HepG2 (cell line): ENCODE measurements around the gene COL4A3. TPM values are rescaled to one million over a fixed set of nuclear protein-coding genes. Genes with fewer than 3 reads are reported as not detected.
A peak's percentile ranks its signal among the peaks of the same experiment; 100 is the strongest.

ENCODE experiments used
- ATAC-seq: fragments of 200-7000 bp; cut with Tn5 transposase; 3 replicates; pipeline ENCODE4 v1.9.1; 2020; ENCODE audit warnings: mild to moderate bottlenecking, moderate library complexity
- BruUV-seq: library from RNA; stranded (reverse); fragments of 400-500 nt; replicated peaks from 2 replicates; lab custom pipeline; 2021; lab: Mats Ljungman, UMichigan
- CTCF ChIA-PET: fragments of 300-600 bp; formaldehyde crosslinking; extraction: SDS; loops from one replicate; lab custom pipeline; 2021; ENCODE audit warnings: low total read pairs, inconsistent platforms, low intra/inter-chr PET ratio; lab: Yijun Ruan, JAX
- POLR2A ChIA-PET: fragments of 350-600 bp; sonication (Branson Sonifier 250); formaldehyde crosslinking; loops from one replicate; lab custom pipeline; 2020; ENCODE audit warnings: antibody characterized with exemption, inconsistent platforms; lab: Yijun Ruan, JAX
- DNase-seq: peaks from one replicate; pipeline ENCODE4 v3.0.0-alpha.2; 2015; ENCODE audit warnings: low spot score
- FAIRE-seq: peaks from 3 replicates; lab custom pipeline; 2011; peaks lifted over from hg19 to GRCh38; lab: Jason Lieb, UNC
- H2AFZ ChIP-seq: one replicate; pipeline ENCODE4 v1.6.1; 2011; ENCODE audit warnings: low read length, inconsistent platforms
- H3K27ac ChIP-seq: fragments of 300-600 bp; 3 replicates; pipeline ENCODE4 v1.8.0; 2011; ENCODE audit warnings: mixed run types, mild to moderate bottlenecking, mixed read lengths, low read length, inconsistent platforms; ENCODE audit not compliant: insufficient read depth; ENCODE audit errors: extremely low read length
- H3K27me3 ChIP-seq, 2 experiments: fragments of 200-600 bp in 1 of 2; 2 replicates in 1 of 2; 3 replicates in 1 of 2; pipeline versions ENCODE4 v1.6.0 to v1.8.0; 2011; ENCODE audit warnings: low read length in 2 of 2, mild to moderate bottlenecking in 2 of 2, moderate library complexity in 2 of 2, inconsistent platforms in 1 of 2; ENCODE audit not compliant: insufficient read depth in 2 of 2, control insufficient read depth in 1 of 2
- H3K36me3 ChIP-seq, 2 experiments: fragments of 200-600 bp in 1 of 2; replicated peaks in 1 of 2; 2 replicates in 1 of 2; 3 replicates in 1 of 2; pipeline versions ENCODE4 v1.5.1 to v1.8.0; 2011; ENCODE audit warnings: low read length in 2 of 2, inconsistent platforms in 1 of 2; ENCODE audit not compliant: insufficient read depth in 2 of 2, control insufficient read depth in 1 of 2
- H3K4me1 ChIP-seq: 2 replicates; pipeline ENCODE4 v1.5.1; 2012; ENCODE audit warnings: low read length, inconsistent platforms; ENCODE audit not compliant: insufficient read depth
- H3K4me2 ChIP-seq: 2 replicates; pipeline ENCODE4 v1.6.0; 2011; ENCODE audit warnings: low read depth, low read length, inconsistent platforms
- H3K4me3 ChIP-seq, 3 experiments: fragments of 200-600 bp in 1 of 3; sonication (generic), shearing (Covaris generic) in 1 of 3; replicated peaks in 1 of 3; 2 replicates each; pipeline ENCODE4 v1.5.1; 2011 to 2016; ENCODE audit warnings: low read length in 3 of 3, inconsistent platforms in 2 of 3, low read depth in 2 of 3, mild to moderate bottlenecking in 2 of 3, control low read depth in 1 of 3, mixed read lengths in 1 of 3; ENCODE audit not compliant: insufficient read depth in 1 of 3
- H3K79me2 ChIP-seq: one replicate; pipeline ENCODE4 v1.6.1; 2011; ENCODE audit warnings: low read length, inconsistent platforms; ENCODE audit not compliant: insufficient read depth
- H3K9ac ChIP-seq: 2 replicates; pipeline ENCODE4 v1.6.0; 2011; ENCODE audit warnings: mild to moderate bottlenecking, low read depth, low read length, inconsistent platforms; ENCODE audit not compliant: insufficient read depth
- H3K9me3 ChIP-seq: 2 replicates; pipeline ENCODE4 v1.5.1; 2012; ENCODE audit warnings: mild to moderate bottlenecking, low read length
- H4K20me1 ChIP-seq: 2 replicates; pipeline ENCODE4 v1.6.0; 2011; ENCODE audit warnings: inconsistent platforms, mild to moderate bottlenecking, low read length, moderate library complexity; ENCODE audit not compliant: insufficient read depth
- GLMP ChIP-seq: sonication (generic); formaldehyde crosslinking; IDR thresholded peaks from 2 replicates; pipeline ENCODE4 v1.9.0; 2021; ENCODE audit warnings: missing genetic modification reagents, mild to moderate bottlenecking, borderline replicate concordance
- KLF6 ChIP-seq: IDR thresholded peaks from 2 replicates; pipeline ENCODE4 v1.8.0; 2016; ENCODE audit warnings: missing biosample characterization, missing genetic modification reagents
- LCORL ChIP-seq, 2 experiments: fragments of 450-650 bp in 1 of 2; sonication (generic) in 1 of 2; formaldehyde crosslinking in 1 of 2; IDR thresholded peaks; 2 replicates each; pipeline versions ENCODE4 v1.5.0 to v1.6.1; 2017 to 2020; ENCODE audit warnings: antibody characterized with exemption in 1 of 2, missing genetic modification reagents in 1 of 2
- NFRKB ChIP-seq: fragments of 450-650 bp; IDR thresholded peaks from 2 replicates; pipeline ENCODE4 v1.6.1; 2017
- PAF1 ChIP-seq: IDR thresholded peaks from 2 replicates; pipeline ENCODE4 v1.6.1; 2016; ENCODE audit warnings: missing genetic modification reagents, missing compliant biosample characterization
- PAWR ChIP-seq: sonication (generic); formaldehyde crosslinking; IDR thresholded peaks from 2 replicates; pipeline ENCODE4 v1.4.0; 2020; ENCODE audit warnings: missing genetic modification reagents, mild to moderate bottlenecking, borderline replicate concordance
- PPARG ChIP-seq: conservative IDR thresholded peaks from 2 replicates; pipeline ENCODE4 v1.6.1; 2016; ENCODE audit warnings: missing biosample characterization, missing genetic modification reagents
- PRMT3 ChIP-seq: sonication (generic); formaldehyde crosslinking; IDR thresholded peaks from 2 replicates; pipeline ENCODE4 v1.8.1; 2022; ENCODE audit warnings: low read depth, mild to moderate bottlenecking, moderate library complexity, missing genetic modification reagents, borderline replicate concordance
- RAD51 ChIP-seq: fragments of 450-650 bp; IDR thresholded peaks from 2 replicates; pipeline ENCODE4 v1.6.1; 2016; ENCODE audit warnings: borderline replicate concordance
- SKIL ChIP-seq: sonication (generic); formaldehyde crosslinking; IDR thresholded peaks from 2 replicates; pipeline ENCODE4 v1.8.0; 2022; ENCODE audit warnings: missing genetic modification reagents, mild to moderate bottlenecking, moderate library complexity, borderline replicate concordance
- USF2 ChIP-seq, 2 experiments: sonication (generic) in 1 of 2; formaldehyde crosslinking in 1 of 2; IDR thresholded peaks; 2 replicates each; pipeline versions ENCODE4 v1.5.1 to v1.6.1; 2011 to 2020; ENCODE audit warnings: borderline replicate concordance in 1 of 2, low read depth in 1 of 2, low read length in 1 of 2, mild to moderate bottlenecking in 1 of 2, missing genetic modification reagents in 1 of 2, moderate library complexity in 1 of 2
- ZFP36 ChIP-seq: fragments of 150-350 bp; IDR thresholded peaks from 2 replicates; pipeline ENCODE4 v1.6.1; 2018; ENCODE audit warnings: borderline replicate concordance, low read length, low read depth; ENCODE audit not compliant: partially characterized antibody
- ZNF367 ChIP-seq: sonication (generic); formaldehyde crosslinking; IDR thresholded peaks from 2 replicates; pipeline ENCODE4 v1.4.0; 2020; ENCODE audit warnings: missing genetic modification reagents, borderline replicate concordance
- ZNF773 ChIP-seq: sonication (generic); formaldehyde crosslinking; IDR thresholded peaks from 2 replicates; pipeline ENCODE4 v1.4.0; 2020; ENCODE audit warnings: missing genetic modification reagents, borderline replicate concordance
- ZNF788 ChIP-seq: sonication (generic); formaldehyde crosslinking; IDR thresholded peaks from 2 replicates; pipeline ENCODE4 v1.5.0; 2020; ENCODE audit warnings: mild to moderate bottlenecking, missing genetic modification reagents, borderline replicate concordance
- ZSCAN12 ChIP-seq: sonication (generic); formaldehyde crosslinking; IDR thresholded peaks from 2 replicates; pipeline ENCODE4 v1.9.0; 2021; ENCODE audit warnings: mild to moderate bottlenecking, missing genetic modification reagents
- ZSCAN31 ChIP-seq: sonication (generic); formaldehyde crosslinking; IDR thresholded peaks from 2 replicates; pipeline ENCODE4 v1.5.0; 2020; ENCODE audit warnings: low read depth, mild to moderate bottlenecking, missing genetic modification reagents
- WGBS: methylation state at CpG from one replicate; pipeline ENCODE4 v1.1.6; 2017; ENCODE audit warnings: low lambda C conversion rate; 5-methylcytosine and 5-hydroxymethylcytosine counted together
- in situ Hi-C: cut with HindIII; loops from 2 replicates; pipeline ENCODE4 v1.10.0; 2017; ENCODE audit warnings: low pct_unique_long_range_greater_than_20kb; ENCODE audit not compliant: extremely low pct_ligation_motif_present
- intact Hi-C: fragments of 100-400 bp; cut with micrococcal nuclease; formaldehyde crosslinking; loops from one replicate; pipeline ENCODE4 v1.10.0; 2022; ENCODE audit not compliant: unreplicated experiment
- polyA plus RNA-seq, 8 experiments: library from polyadenylated mRNA; depleted of rRNA in 3 of 8; stranded (reverse) in 7 of 8; unstranded in 1 of 8; fragments of >200 nt; fragmentation: Illumina TruSeq in 4 of 8; extraction: Trizol in 4 of 8; gene quantifications; 2 replicates each; pipeline versions ENCODE4 v1.2.1 to v1.2.3, GENCODE V29; 2011 to 2016; ENCODE audit warnings: low read depth in 4 of 8, missing spikeins in 1 of 8, mixed read lengths in 1 of 8; ENCODE audit not compliant: insufficient read depth in 1 of 8
- total RNA-seq, 5 experiments: library from RNA; depleted of rRNA; stranded (reverse); fragments of >200 nt; fragmentation: Illumina TruSeq; extraction: Trizol; gene quantifications; 2 replicates each; pipeline ENCODE4 v1.2.3, GENCODE V29; 2016; ENCODE audit warnings: low read depth in 1 of 5

COL4A3 gene
- total and polyA plus RNA-seq, 2 of the 13 experiments (the other 11 are each of a cell fraction or from before 2014, with no cell fraction given) = 0.02 TPM; not detected in 1

- intact Hi-C loops = no loop called here
- no peak for ATAC-seq
- TF ChIP-seq NFRKB = no peak
- TF ChIP-seq ZNF367 = no peak
- no peak for TF ChIP-seq PAWR (CRISPR knock-in tag)
- no peak for TF ChIP-seq ZFP36
- TF ChIP-seq PAF1 (CRISPR knock-in tag) = no peak
- no peak for TF ChIP-seq ZNF773 (CRISPR knock-in tag)
- TF ChIP-seq PRMT3 (CRISPR knock-in tag) = no peak
- no peak for TF ChIP-seq SKIL (CRISPR knock-in tag)
- peak; percentile 87 for TF ChIP-seq RAD51
- no peak for TF ChIP-seq ZNF788
- no peak for TF ChIP-seq ZSCAN12
- no peak for TF ChIP-seq PPARG (CRISPR knock-in tag)
- 0 out of 2 replicates have a peak, but pooled peaks have one; percentile 22 for TF ChIP-seq LCORL (IDR thresholded peaks at IDR 0.05)
- TF ChIP-seq LCORL (CRISPR knock-in tag; IDR thresholded peaks at IDR 0.05) = no peak
- TF ChIP-seq ZSCAN31 (CRISPR knock-in tag) = no peak
- TF ChIP-seq USF2 (IDR thresholded peaks at IDR 0.05; ENCODE audit: low read depth, low read length) = peak; percentile 76
- TF ChIP-seq USF2 (CRISPR knock-in tag; IDR thresholded peaks at IDR 0.05; ENCODE audit: borderline replicate concordance) = no peak
- TF ChIP-seq GLMP = no peak
- TF ChIP-seq KLF6 (CRISPR knock-in tag) = no peak
These were observed 4.3 kb upstream of the COL4A3 start for GRCh38 chr2:227160164-227160563.

More at GRCh38 chr2:227160164-227160563, 4.3 kb upstream of the COL4A3 start:
- CTCF ChIA-PET = no interaction called here
- H3K27me3 ChIP-seq = peaks cover 4 to 32% of the 10 kb centered on the region in 2 experiments
- H2AFZ ChIP-seq = no peak overlapping the region
- no peaks in the 10 kb centered on the region for H3K9me3 ChIP-seq
- H3K4me2 ChIP-seq = no peak overlapping the region
- H4K20me1 ChIP-seq = no peaks in the 10 kb centered on the region
- H3K36me3 ChIP-seq = no peaks in the 10 kb centered on the region
- H3K9ac ChIP-seq = no peak overlapping the region
- in situ Hi-C loops = no loop called here
- WGBS = 2% methylated on average over 2 of the region's 2 CpGs
- BruUV-seq = no TSS peak
- no peak overlapping the region for H3K4me3 ChIP-seq
- POLR2A ChIA-PET = no interaction called here
- peaks cover 17% of the 10 kb centered on the region for H3K4me1 ChIP-seq
- FAIRE-seq (no peak), DNase-seq (no peak)
- H3K79me2 ChIP-seq = no peaks in the 10 kb centered on the region
- no peak overlapping the region for H3K27ac ChIP-seq
